Stomach (tissue), 9 donors: ENCODE results near the gene RNU6-1. TPM values are rescaled to one million over a fixed set of nuclear protein-coding genes. Genes with fewer than 3 reads are reported as not detected.

Experiments
- DNase-seq, 2 donors: peaks; one replicate each; pipeline versions ENCODE4 v3.0.0 to v3.0.0-alpha.2; 2013 to 2019
- H3K27ac ChIP-seq, 5 donors: fragments of 200-600 bp in 4 of 5; sonication (generic) in 4 of 5; one replicate each; pipeline ENCODE4 v1.5.1; 2013 to 2019; ENCODE audit warnings: mild to moderate bottlenecking in 1 of 5, moderate library complexity in 1 of 5
- H3K27me3 ChIP-seq, 3 donors: fragments of 200-600 bp; sonication (generic); one replicate each; pipeline ENCODE4 v1.5.1; 2017 to 2019; ENCODE audit warnings: mixed run types in 1 of 3
- H3K36me3 ChIP-seq, 4 donors: fragments of 200-600 bp; sonication (generic); 1 replicate in 3 of 4; 2 replicates in 1 of 4; pipeline ENCODE4 v1.5.1; 2016 to 2019
- H3K4me1 ChIP-seq, 4 donors: fragments of 200-600 bp; sonication (generic); one replicate each; pipeline ENCODE4 v1.5.1; 2016 to 2019
- H3K4me3 ChIP-seq, 4 donors: fragments of 200-600 bp; sonication (generic) in 3 of 4; one replicate each; pipeline ENCODE4 v1.5.1; 2016 to 2019; ENCODE audit warnings: mild to moderate bottlenecking in 1 of 4
- H3K9me3 ChIP-seq, 4 donors: fragments of 200-600 bp; sonication (generic); one replicate each; pipeline ENCODE4 v1.5.1; 2016 to 2019
- CTCF ChIP-seq, 7 experiments: fragments of 450-650 bp in 4 of 7; fragments of 200-600 bp in 3 of 7; sonication (generic) in 3 of 7; IDR thresholded peaks; one replicate each; pipeline ENCODE4 v1.5.1; 2016 to 2019; ENCODE audit warnings: antibody characterized with exemption in 7 of 7, control low read depth in 2 of 7, mild to moderate bottlenecking in 1 of 7
- EP300 ChIP-seq: sonication (generic); formaldehyde crosslinking; IDR thresholded peaks from one replicate; pipeline ENCODE4 v1.6.1; 2017; ENCODE audit warnings: antibody characterized with exemption
- POLR2A ChIP-seq, 4 donors: fragments of 450-650 bp; IDR thresholded peaks; one replicate each; pipeline ENCODE4 v1.6.1; 2016; ENCODE audit warnings: antibody characterized with exemption in 4 of 4, control low read depth in 2 of 4, mild to moderate bottlenecking in 1 of 4, moderate library complexity in 1 of 4
- POLR2AphosphoS5 ChIP-seq, 3 donors: sonication (generic); formaldehyde crosslinking; IDR thresholded peaks; one replicate each; pipeline ENCODE4 v1.6.1; 2016; ENCODE audit warnings: antibody characterized with exemption in 3 of 3
- WGBS, 5 donors: extraction: QIAGEN DNeasy Blood & Tissue Kit in 3 of 5; methylation state at CpG; one replicate each; pipeline versions ENCODE4 v1.1.5 to v1.1.7; 2013 to 2018; 5-methylcytosine and 5-hydroxymethylcytosine counted together
- intact Hi-C: fragments of 100-400 bp; cut with DNase I; formaldehyde crosslinking; loops from one replicate; pipeline ENCODE4 v1.15.1; 2023; ENCODE audit warnings: low total_unique reads
- polyA plus RNA-seq, 3 donors: library from polyadenylated mRNA; stranded (reverse); fragments of 200-250 nt; gene quantifications; one replicate each; pipeline ENCODE4 v1.2.3, GENCODE V29; 2013
- total RNA-seq, 5 donors: library from RNA; depleted of rRNA; stranded (reverse); fragments of >200 nt; gene quantifications; one replicate each; pipeline versions ENCODE4 v1.1.0 to v1.2.3, GENCODE V29; 2014 to 2016
- donor health status: healthy with polysubstance abuse.
- donor health status: Bipolar disorder and iron deficiency.
- donor health status: healthy.

RNU6-1 gene
- total and polyA plus RNA-seq, 8 donors, result not detected

DNA sequence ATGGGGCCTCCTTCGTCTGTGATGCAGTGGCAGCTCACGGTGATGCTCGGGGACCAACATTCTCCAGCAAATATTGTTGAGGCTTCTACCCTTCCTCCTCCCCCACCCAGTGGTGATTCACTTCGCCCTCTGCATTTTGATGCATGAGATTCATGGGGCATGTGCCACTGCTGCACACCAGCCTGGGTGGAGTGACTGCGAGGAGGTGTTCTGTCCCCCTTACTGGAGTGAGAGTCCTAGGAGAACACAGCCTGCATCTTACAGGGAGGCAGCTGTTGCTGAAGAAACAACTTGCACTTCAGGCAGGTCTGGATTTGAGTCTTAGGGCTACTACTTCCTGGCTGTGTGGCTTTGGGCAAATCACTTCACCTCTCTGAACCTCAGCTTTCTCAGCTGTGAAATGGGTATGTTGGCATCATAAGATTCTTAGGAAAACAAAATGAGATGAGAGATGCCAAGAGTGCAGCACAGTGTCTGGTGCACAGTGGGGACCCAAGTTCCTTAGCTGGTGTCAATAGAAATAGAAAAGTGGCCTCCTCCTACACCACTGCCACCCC, 24.7 kb downstream of the RNU6-1 start:
- TF ChIP-seq POLR2A (IDR thresholded peaks at IDR 0.05) (no peak), CTCF (IDR thresholded peaks at IDR 0.05) (no peak), EP300 (no peak), POLR2AphosphoS5 (IDR thresholded peaks at IDR 0.05) (no peak)
- WGBS, 5 donors, result 73 to 93% (median 88%) methylated on average over 4 to 5 of the region's 5 CpGs
- Histone ChIP-seq H3K9me3 (peaks cover 0 to 15% (median 13%) of the 10 kb centered on the region in 4 donors), H3K36me3 (peaks cover 0 to 12% (median 0%) of the 10 kb centered on the region in 4 donors), H3K4me1 (peaks cover 0 to 8% (median 4%) of the 10 kb centered on the region in 4 donors), H3K4me3 (no peak overlapping the region), H3K27me3 (peaks cover 6 to 65% (median 19%) of the 10 kb centered on the region in 3 donors), H3K27ac (no peak overlapping the region)
- intact Hi-C loops, result no loop called here
- DNase-seq, result no peak

- Histone ChIP-seq H3K9me3 (peaks cover 0 to 15% (median 13%) of the 10 kb centered on the region in 4 donors), H3K27ac (no peak overlapping the region), H3K4me3 (no peak overlapping the region), H3K4me1 (no peaks in the 10 kb centered on the region), H3K36me3 (peaks cover under 1 to 30% (median 4%) of the 10 kb centered on the region in 4 donors), H3K27me3 (peaks cover 0 to 46% (median 4%) of the 10 kb centered on the region in 3 donors)
- DNase-seq, result no peak
- intact Hi-C loops, result no loop called here
- WGBS, 5 donors, result 57 to 82% (median 71%) methylated on average over 3 of the region's 3 CpGs
- TF ChIP-seq POLR2A (IDR thresholded peaks at IDR 0.05) (no peak), EP300 (no peak), POLR2AphosphoS5 (IDR thresholded peaks at IDR 0.05) (no peak), CTCF (IDR thresholded peaks at IDR 0.05) (no peak)
These were observed 26.7 kb downstream of the RNU6-1 start for GRCh38 chr15:67813104-67813634.

GRCh38 chr15:67812241-67812644, 27.6 kb downstream of the RNU6-1 start:
- DNase-seq, result no peak

GRCh38 chr15:67809866-67810265, 30.0 kb downstream of the RNU6-1 start:
- Histone ChIP-seq H3K4me1 (no peaks in the 10 kb centered on the region), H3K4me3 (no peak overlapping the region), H3K27me3 (peaks cover 0 to 30% (median 0%) of the 10 kb centered on the region in 3 donors), H3K36me3 (peaks cover 3 to 43% (median 25%) of the 10 kb centered on the region in 4 donors), H3K9me3 (peaks cover 0 to 2% (median 1%) of the 10 kb centered on the region in 4 donors), H3K27ac (no peak overlapping the region)
- no peak for TF ChIP-seq CTCF (IDR thresholded peaks at IDR 0.05)
- no peak for TF ChIP-seq POLR2AphosphoS5 (IDR thresholded peaks at IDR 0.05)
- no peak for TF ChIP-seq EP300
- no peak for TF ChIP-seq POLR2A (IDR thresholded peaks at IDR 0.05)
- no peak for DNase-seq
- 83 to 98% (median 89%) methylated on average over 5 to 6 of the region's 6 CpGs for WGBS, 5 donors
- intact Hi-C loops, result no loop called here

More at GRCh38 chr15:67812241-67812644, 27.6 kb downstream of the RNU6-1 start:
- Histone ChIP-seq H3K27me3 (peaks cover 0 to 37% (median 0%) of the 10 kb centered on the region in 3 donors), H3K4me3 (no peak overlapping the region), H3K9me3 (peaks cover 0 to 15% (median 13%) of the 10 kb centered on the region in 4 donors), H3K36me3 (peaks cover 3 to 38% (median 14%) of the 10 kb centered on the region in 4 donors), H3K27ac (no peak overlapping the region), H3K4me1 (no peaks in the 10 kb centered on the region)
- 62 to 73% (median 65%) methylated on average over 9 to 11 of the region's 11 CpGs for WGBS, 5 donors
- intact Hi-C loops, result no loop called here
- TF ChIP-seq EP300 (no peak), POLR2AphosphoS5 (IDR thresholded peaks at IDR 0.05) (no peak), POLR2A (IDR thresholded peaks at IDR 0.05) (no peak), CTCF (IDR thresholded peaks at IDR 0.05) (no peak)
